ENCODE measurements around the gene KCTD2.
"Not testable (repeated sequence)": the region's sequence is repeated elsewhere in the genome, so short reads cannot be mapped to it uniquely, and the experiment has no call there.

Gene KCTD2

DNA sequence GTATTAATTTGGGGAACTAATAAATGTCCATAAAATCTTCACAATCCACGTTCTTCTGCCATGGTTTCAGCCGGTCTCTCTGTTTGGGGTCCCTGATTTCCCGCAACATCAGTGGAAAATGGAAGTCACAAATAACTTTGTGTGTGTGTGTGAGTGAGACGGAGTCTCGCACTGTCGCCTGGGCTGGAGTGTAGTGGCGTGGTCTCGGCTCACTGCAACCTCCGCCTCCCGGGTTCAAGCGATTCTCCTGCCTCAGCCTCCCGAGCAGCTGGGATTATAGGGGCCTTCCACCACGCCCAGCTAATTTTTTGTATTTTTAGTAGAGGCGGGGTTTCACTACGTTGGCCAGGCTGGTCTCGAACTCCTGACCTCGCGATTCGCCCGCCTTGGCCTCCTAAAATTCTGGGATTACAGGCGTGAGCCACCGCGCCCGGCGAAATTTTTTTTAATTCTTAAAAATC, 1.0 kb upstream of the KCTD2 start:
- DNase-seq (ENCODE audit: low read depth): not testable (repeated sequence)
- H3K4me3 ChIP-seq (ENCODE audit: low read depth, low read length): peak overlapping the region; percentile 94

DNA sequence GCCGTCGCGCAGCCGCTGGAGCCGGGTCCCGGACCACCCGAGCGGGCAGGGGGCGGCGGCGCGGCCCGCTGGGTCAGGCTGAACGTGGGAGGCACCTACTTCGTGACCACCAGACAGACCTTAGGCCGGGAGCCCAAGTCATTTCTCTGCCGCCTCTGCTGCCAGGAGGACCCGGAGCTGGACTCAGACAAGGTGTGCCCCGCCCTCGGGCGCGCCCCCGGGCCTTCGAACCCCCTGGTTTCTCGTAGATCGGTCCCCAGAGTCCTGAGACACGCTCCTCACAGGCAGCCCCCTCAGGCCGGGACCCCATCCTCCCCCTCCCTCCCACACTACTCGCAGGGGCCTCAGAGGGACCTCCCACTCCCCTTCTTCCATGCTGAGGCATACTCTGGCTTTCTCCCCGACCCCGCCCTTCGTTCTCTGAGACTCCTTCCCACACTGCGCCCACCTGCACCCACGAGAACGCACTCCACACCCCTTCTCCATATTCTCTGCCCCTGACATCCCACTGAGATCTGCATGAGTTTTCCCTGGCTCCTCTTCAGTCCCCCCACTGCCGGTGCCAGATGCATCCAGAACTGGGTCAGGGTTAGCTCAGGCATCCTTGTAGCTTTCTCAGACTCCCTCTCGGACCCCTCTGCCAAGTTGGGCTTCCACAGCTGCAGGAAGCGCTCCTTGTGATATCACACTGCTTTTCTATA, 523 bp downstream of the KCTD2 start:
- no peak for DNase-seq (ENCODE audit: low read depth)
- H3K4me3 ChIP-seq (ENCODE audit: low read depth, low read length): peak overlapping the region; percentile 94

DNA sequence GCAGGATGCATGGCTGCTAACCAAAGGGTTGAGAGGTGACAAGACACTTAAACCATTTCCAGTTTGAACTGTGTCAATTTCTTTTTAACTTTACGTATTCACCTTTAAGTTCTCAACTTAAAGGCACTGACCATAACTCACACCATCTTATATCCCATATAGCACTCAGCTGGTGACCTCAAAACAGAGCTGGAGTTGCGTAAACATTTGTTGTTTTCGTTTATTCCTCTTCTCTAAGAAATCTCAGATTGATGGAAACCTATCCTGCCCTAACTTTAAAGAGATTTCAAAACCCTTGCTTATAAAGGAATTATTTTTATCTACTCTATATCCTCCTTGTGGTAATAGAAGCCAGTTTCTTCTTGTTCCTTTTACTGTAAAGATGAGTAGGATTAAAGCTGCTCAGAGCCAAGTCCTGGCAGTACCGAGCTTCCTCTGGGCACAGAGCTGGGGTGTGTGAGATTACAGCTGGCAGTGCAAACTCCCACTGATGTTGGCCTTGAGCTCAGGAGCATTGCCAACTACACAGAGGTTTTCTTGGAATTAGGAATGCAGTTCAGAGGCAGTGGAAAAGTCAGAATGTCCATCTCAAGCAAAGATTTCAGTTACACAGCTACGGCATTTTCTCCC, 1.3 kb downstream of the KCTD2 start:
- peak overlapping the region; percentile 94 for H3K4me3 ChIP-seq (ENCODE audit: low read depth, low read length)
- DNase-seq (ENCODE audit: low read depth): no peak

DNA sequence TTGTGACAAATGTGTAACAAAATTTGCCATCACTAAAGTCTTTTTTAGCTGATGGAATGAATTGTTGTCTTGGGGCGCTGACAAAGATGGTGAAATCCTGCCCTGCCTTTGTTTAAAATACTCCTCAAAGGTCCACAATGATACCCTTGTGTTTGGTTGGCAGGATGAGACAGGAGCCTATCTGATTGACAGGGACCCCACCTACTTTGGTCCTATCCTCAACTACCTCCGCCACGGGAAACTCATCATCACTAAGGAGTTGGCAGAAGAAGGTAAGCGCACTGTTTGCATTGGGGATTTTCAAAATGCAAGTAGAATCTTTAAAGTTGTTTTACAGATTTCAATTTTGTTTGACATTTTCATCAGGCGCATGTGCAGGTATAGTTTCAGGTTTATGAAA, 2.0 kb downstream of the KCTD2 start:
- no peak overlapping the region for H3K4me3 ChIP-seq (ENCODE audit: low read depth, low read length)
- no peak for DNase-seq (ENCODE audit: low read depth)

- no peak overlapping the region for H3K4me3 ChIP-seq (ENCODE audit: low read depth, low read length)
- DNase-seq (ENCODE audit: low read depth): no peak
Observed at GRCh38 chr17:75049706-75050105, 2.7 kb downstream of the KCTD2 start.

DNA sequence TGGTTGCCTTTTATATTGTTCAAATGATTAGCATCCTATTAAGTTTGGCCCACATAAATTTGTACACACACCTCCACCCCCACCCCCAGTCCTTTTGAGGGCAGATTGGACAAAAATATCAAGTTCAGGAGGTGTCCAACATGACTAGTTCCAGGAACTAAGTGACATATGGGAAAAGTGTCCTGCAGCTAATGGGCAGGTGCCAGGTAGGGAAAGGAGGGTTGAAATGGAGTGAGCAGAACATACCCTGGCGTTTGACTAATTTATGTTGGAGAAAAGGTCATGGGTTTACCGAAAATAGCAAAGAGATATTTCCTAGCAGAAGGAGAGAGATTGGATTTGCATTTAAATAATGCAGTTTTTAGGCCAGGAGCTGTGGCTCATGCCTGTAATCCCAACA, 4.9 kb downstream of the KCTD2 start:
- no peak for DNase-seq (ENCODE audit: low read depth)
- H3K4me3 ChIP-seq (ENCODE audit: low read depth, low read length): no peak overlapping the region

DNA sequence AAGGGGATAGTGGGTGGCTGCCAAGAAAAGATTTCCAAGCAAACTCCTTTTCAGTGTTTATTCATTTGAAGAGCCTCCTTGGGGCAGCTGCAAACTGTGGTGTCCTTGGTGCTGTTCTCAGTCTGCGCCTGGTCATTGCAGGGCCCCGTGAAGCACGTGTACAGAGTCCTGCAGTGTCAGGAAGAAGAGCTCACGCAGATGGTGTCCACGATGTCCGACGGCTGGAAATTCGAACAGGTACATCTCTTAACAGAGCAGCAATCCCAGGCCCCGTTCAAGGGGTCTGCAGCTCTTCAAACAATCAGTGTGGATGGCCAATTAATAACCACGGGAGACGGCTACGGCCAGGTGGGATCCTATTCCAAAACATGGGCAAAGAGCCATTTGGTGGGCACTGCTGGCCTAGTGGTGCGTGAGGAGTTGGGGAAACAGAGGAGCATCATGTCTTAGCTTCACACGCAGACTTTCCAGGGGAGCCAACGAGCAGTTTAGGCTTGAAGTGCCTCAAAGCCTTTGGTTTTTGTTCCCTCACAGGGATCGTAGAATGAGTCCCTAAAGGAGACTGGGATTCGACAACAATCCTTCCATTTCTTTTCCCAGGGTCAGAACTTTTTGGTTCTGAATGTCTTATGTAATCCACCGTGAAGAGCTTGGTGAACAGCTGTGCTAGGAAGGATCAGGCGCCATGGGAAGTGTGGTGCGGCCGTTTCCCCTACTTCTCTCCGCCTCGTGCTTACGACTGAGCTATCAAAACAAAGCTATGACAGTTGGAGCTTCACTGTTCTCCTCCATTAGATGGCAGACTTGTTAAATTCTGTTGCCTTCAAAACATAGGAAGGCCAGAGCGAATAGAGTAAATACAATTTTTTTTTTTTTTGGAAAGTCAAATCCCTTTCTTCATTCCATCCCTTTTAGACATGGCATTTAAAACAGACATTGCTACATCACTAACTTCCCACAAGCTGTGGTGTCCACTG, 12.6 kb downstream of the KCTD2 start:
- H3K4me3 ChIP-seq (ENCODE audit: low read depth, low read length): no peak overlapping the region
- no peak for DNase-seq (ENCODE audit: low read depth)

- H3K4me3 ChIP-seq (ENCODE audit: low read depth, low read length): no peak overlapping the region
- no peak for DNase-seq (ENCODE audit: low read depth)
Observed at GRCh38 chr17:75060434-75061054, 13.5 kb downstream of the KCTD2 start.

DNA sequence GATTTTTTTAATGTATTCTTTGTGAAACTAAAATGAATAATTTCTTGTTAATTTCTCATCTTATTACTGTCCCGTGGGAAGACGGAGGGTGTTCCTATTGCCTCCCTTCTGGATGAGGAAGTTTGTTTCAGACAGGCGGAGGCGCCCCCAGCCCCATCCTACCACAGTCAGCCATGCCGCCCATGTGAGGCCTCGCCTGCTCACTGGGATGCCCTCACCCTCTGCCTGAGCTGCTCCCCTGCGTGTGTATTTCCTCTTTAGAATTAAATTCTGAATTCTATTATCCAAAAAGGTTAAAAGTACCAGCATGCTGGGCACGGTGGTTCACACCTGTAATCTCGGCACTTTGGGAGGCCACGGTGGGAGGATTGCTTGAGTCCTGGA, 14.0 kb downstream of the KCTD2 start:
- no peak overlapping the region for H3K4me3 ChIP-seq (ENCODE audit: low read depth, low read length)

DNA sequence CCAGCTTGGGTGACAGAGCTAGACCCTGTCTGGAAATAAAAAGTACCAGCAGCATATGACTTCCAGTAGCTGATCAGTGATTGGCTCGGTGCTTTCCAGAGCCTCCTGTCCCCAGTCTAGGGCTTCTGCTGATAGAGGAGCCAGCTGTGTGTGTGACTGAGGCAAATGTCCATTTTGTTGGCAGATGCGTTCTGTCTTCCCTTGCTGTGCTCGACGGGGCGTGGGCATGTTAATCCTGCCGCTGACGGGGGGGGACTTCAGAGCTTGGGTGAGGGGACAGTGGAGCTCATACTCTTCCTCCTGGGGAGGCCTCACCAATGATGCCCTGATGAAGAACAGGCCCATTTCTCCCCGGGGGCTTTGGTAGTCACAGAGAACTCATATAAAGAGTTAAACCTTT, 14.6 kb downstream of the KCTD2 start:
- no peak overlapping the region for H3K4me3 ChIP-seq (ENCODE audit: low read depth, low read length)

More for the DNA sequence above, 14.0 kb downstream of the KCTD2 start:
- no peak for DNase-seq (ENCODE audit: low read depth)

GRCh38 chr17:75063201-75063600, 16.2 kb downstream of the KCTD2 start:
- DNase-seq (ENCODE audit: low read depth): no peak
- no peak overlapping the region for H3K4me3 ChIP-seq (ENCODE audit: low read depth, low read length)

More for the DNA sequence above, 14.6 kb downstream of the KCTD2 start:
- no peak for DNase-seq (ENCODE audit: low read depth)

DNA sequence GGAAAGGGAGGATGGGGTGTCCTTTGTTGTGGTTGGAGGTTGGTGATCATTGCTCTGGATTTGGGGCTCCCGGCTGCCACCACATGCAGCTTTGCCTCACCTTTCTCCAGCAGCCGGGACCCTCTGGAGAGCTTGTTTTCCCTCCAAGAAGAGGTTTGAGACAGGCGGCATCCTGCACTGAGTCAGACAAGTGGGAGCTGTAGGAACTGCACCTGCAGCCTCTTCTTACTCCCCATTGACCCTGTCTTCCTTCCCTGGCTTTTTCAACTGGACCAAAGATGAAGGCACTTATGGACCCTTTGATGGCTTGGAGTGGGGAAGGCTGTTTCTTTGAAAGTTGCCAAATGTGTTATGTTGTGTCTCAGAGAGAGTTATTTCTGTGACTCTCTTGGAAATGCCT, 16.6 kb downstream of the KCTD2 start:
- H3K4me3 ChIP-seq (ENCODE audit: low read depth, low read length): no peak overlapping the region
- DNase-seq (ENCODE audit: low read depth): no peak

DNA sequence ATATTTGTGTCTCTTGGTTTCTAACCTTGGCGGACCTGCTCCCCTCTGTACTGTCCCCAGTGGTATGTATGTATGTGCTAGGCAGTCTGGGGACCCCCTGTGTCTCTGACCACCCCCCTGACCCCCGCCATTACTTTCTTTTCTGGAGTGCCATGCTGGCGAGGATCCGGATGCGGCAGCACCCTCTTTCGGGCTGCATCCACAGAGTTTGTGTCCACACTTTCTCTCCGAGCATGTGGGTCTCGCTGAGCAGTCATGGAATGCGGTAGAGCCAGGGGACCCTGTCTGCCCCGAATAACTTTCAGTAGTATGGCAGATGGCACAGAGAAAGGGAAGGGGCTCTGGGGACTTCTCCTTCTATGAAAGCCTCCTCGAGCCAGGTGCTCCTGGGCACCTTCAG, 17.0 kb downstream of the KCTD2 start:
- no peak for DNase-seq (ENCODE audit: low read depth)
- no peak overlapping the region for H3K4me3 ChIP-seq (ENCODE audit: low read depth, low read length)

DNA sequence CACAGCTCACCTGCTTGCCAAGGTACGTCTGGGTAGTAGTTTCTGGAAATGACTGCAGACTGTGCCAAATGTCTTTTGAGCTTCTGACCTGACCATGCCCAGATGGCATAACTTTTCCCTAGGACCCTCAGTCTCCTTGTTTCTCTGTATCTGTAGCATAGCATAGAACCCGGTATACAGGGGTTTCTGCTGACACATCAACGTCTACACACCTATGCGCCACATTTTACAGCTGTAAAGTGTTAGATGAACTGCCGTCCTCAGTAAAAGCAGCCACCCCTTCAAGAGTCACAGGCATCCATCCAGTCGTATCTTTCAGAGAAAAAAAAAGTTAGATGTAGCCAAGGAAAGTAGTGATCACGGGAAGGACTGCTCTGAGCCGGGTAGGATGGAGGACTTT, 17.4 kb downstream of the KCTD2 start:
- H3K4me3 ChIP-seq (ENCODE audit: low read depth, low read length): no peak overlapping the region
- no peak for DNase-seq (ENCODE audit: low read depth)

- no peak overlapping the region for H3K4me3 ChIP-seq (ENCODE audit: low read depth, low read length)
- DNase-seq (ENCODE audit: low read depth): no peak
Observed at GRCh38 chr17:75064867-75065561, 18.0 kb downstream of the KCTD2 start.

DNA sequence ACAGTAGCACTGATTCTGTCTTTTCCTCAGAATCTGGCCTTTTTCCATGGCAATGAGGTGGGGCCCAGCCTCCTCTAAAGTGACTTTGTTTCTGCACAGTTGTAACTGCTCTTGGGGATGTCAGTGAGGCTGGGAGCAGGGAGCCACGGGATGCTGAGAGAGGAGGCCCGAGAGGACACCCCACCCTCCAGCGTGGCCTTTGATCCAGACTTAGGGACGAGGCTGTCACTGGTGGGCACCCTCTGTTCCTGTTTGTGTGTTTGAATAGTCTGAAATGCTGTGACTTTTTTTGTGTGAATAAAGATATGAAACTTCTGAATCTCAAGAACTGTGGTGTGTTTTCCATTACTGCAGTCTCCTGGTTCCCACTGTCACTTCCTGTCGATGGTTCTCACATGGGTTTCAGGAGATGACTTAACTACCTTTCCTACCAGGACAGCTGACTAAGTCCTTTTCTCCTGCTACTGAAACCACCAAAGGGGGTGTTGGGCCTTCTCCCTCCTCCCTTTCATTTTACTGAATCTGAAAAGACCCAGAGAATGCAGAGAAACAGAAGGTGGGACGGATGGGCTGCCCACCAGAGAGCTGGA, 18.6 kb downstream of the KCTD2 start:
- DNase-seq (ENCODE audit: low read depth): no peak
- H3K4me3 ChIP-seq (ENCODE audit: low read depth, low read length): no peak overlapping the region

DNA sequence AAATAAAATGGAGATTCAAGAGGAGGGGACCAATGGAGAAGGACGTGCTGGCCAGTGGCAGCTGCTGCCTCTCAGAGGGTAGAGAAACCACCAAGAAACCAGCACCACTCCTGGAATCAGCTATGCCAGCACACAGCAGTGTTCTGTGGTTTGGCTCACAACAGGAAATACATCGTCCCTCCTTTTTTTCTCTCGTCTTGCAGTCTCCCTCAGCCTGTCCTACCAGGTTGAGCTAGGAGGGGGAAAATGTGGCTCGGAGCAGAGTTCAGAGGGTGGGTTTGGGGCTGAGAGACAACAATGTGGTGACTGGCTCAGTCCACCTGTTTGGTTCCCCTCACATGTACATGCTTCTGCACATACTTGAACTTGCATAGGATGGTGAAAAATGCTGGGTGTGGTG, 20.8 kb downstream of the KCTD2 start:
- no peak overlapping the region for H3K4me3 ChIP-seq (ENCODE audit: low read depth, low read length)
- DNase-seq (ENCODE audit: low read depth): no peak

- DNase-seq (ENCODE audit: low read depth): no peak
- H3K4me3 ChIP-seq (ENCODE audit: low read depth, low read length): no peak overlapping the region
Observed at GRCh38 chr17:75068750-75069149, 21.7 kb downstream of the KCTD2 start.

- no peak overlapping the region for H3K4me3 ChIP-seq (ENCODE audit: low read depth, low read length)
- no peak for DNase-seq (ENCODE audit: low read depth)
Observed at GRCh38 chr17:75069783-75070182, 22.8 kb downstream of the KCTD2 start.
